ENCODE results near the gene FAAP100.

DNA sequence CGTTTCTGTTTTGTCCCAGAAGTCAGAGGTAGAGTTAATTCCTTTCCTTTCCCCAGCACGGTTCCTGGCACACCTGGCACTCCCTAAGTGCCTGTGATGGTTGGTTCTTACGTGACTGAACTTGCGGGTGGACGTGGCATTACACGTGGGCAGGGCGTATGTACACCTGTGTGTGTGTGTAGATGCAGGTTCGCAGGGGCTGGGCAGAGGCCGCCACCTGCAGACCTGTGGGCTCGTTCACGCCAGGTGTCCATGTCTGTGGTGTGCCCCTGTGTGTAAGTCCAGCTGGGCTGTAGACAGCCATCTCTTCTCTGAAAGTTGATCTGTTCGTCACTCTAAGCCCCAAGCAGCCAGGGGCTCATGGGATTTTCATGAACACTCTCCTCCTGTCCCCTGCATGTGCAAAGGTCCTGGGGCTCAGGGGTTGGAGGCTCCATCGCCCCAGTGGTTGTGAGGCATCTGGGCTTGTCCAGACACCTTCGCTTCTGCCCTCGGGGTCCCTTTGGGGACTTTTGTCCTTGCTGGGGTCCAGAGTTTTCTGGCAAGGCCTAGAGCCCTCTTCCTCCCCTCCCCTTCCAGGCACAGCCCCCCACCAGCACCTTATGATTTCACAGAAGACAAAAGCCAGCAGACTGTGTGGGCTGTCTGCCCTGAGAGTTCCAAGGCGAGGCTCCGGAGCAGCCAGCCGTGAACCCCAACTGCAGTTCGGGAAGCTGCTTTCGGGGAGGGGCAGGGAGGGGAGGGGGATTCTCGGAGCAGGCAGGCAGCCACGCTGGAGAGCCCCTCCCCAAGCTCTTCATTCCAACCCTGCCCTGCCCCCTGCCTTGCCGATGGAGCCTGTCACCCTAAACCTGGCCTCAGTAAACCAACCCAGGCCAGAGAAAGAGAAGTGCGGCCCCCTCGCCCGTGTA lies 29.4 kb downstream of the FAAP100 start:
- TF ChIP-seq, protein P1, sequence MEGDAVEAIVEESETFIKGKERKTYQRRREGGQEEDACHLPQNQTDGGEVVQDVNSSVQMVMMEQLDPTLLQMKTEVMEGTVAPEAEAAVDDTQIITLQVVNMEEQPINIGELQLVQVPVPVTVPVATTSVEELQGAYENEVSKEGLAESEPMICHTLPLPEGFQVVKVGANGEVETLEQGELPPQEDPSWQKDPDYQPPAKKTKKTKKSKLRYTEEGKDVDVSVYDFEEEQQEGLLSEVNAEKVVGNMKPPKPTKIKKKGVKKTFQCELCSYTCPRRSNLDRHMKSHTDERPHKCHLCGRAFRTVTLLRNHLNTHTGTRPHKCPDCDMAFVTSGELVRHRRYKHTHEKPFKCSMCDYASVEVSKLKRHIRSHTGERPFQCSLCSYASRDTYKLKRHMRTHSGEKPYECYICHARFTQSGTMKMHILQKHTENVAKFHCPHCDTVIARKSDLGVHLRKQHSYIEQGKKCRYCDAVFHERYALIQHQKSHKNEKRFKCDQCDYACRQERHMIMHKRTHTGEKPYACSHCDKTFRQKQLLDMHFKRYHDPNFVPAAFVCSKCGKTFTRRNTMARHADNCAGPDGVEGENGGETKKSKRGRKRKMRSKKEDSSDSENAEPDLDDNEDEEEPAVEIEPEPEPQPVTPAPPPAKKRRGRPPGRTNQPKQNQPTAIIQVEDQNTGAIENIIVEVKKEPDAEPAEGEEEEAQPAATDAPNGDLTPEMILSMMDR (IDR thresholded peaks at IDR 0.05; ENCODE audit: insufficient read depth, low read length) = no peak
- TF ChIP-seq POLR2AphosphoS5 (IDR thresholded peaks at IDR 0.05; ENCODE audit: low read depth) (no peak), SPI1 (IDR thresholded peaks at IDR 0.05; ENCODE audit: borderline replicate concordance, low read depth) (no peak)
- TF ChIP-seq, protein P2, sequence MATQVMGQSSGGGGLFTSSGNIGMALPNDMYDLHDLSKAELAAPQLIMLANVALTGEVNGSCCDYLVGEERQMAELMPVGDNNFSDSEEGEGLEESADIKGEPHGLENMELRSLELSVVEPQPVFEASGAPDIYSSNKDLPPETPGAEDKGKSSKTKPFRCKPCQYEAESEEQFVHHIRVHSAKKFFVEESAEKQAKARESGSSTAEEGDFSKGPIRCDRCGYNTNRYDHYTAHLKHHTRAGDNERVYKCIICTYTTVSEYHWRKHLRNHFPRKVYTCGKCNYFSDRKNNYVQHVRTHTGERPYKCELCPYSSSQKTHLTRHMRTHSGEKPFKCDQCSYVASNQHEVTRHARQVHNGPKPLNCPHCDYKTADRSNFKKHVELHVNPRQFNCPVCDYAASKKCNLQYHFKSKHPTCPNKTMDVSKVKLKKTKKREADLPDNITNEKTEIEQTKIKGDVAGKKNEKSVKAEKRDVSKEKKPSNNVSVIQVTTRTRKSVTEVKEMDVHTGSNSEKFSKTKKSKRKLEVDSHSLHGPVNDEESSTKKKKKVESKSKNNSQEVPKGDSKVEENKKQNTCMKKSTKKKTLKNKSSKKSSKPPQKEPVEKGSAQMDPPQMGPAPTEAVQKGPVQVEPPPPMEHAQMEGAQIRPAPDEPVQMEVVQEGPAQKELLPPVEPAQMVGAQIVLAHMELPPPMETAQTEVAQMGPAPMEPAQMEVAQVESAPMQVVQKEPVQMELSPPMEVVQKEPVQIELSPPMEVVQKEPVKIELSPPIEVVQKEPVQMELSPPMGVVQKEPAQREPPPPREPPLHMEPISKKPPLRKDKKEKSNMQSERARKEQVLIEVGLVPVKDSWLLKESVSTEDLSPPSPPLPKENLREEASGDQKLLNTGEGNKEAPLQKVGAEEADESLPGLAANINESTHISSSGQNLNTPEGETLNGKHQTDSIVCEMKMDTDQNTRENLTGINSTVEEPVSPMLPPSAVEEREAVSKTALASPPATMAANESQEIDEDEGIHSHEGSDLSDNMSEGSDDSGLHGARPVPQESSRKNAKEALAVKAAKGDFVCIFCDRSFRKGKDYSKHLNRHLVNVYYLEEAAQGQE (IDR thresholded peaks at IDR 0.05; ENCODE audit: insufficient replicate concordance, low read depth) = no peak

Data from HL-60 (cell line).